H9 (cell line): ENCODE measurements around the gene LCN2. TPM values are rescaled to one million over a fixed set of nuclear protein-coding genes. Genes with fewer than 3 reads are reported as not detected.

Source experiments
- DNase-seq: peaks from one replicate; pipeline ENCODE4 v3.0.0-alpha.2; 2017
- H2AFZ ChIP-seq: one replicate; pipeline ENCODE4 v1.6.1; 2013; ENCODE audit warnings: mild to moderate bottlenecking, low read length, control low read depth, moderate library complexity
- H2AK5ac ChIP-seq: 2 replicates; pipeline ENCODE4 v1.6.1; 2013; ENCODE audit warnings: low read length, control low read depth, mixed read lengths; ENCODE audit not compliant: insufficient read length
- H2BK120ac ChIP-seq: one replicate; pipeline ENCODE4 v1.6.1; 2013; ENCODE audit warnings: low read depth, mild to moderate bottlenecking, low read length, control low read depth, inconsistent platforms; ENCODE audit not compliant: poor library complexity, severe bottlenecking
- H2BK12ac ChIP-seq: 2 replicates; pipeline ENCODE4 v1.6.1; 2013; ENCODE audit warnings: low read length, control low read depth, mixed read lengths, low read depth; ENCODE audit not compliant: insufficient read length
- H2BK15ac ChIP-seq: 2 replicates; pipeline ENCODE4 v1.6.1; 2013; ENCODE audit warnings: low read depth, low read length, control low read depth
- H2BK20ac ChIP-seq: one replicate; pipeline ENCODE4 v1.6.1; 2013; ENCODE audit warnings: low read depth, mild to moderate bottlenecking, low read length, control low read depth, inconsistent platforms; ENCODE audit not compliant: poor library complexity, severe bottlenecking
- H2BK5ac ChIP-seq: 2 replicates; pipeline ENCODE4 v1.6.1; 2013; ENCODE audit warnings: low read length, control low read depth, mixed read lengths; ENCODE audit not compliant: insufficient read length
- H3K14ac ChIP-seq: 2 replicates; pipeline ENCODE4 v1.6.1; 2013; ENCODE audit warnings: low read length, control low read depth; ENCODE audit not compliant: insufficient read depth
- H3K18ac ChIP-seq: 2 replicates; pipeline ENCODE4 v1.6.1; 2013; ENCODE audit warnings: low read depth, mild to moderate bottlenecking, mixed read lengths, low read length, control low read depth; ENCODE audit not compliant: insufficient read length
- H3K23ac ChIP-seq: 2 replicates; pipeline ENCODE4 v1.6.1; 2013; ENCODE audit warnings: low read length, control low read depth, mixed read lengths, low read depth; ENCODE audit not compliant: insufficient read length
- H3K23me2 ChIP-seq: 2 replicates; pipeline ENCODE4 v1.6.1; 2013; ENCODE audit warnings: low read depth, mild to moderate bottlenecking, mixed read lengths, low read length, control low read depth; ENCODE audit not compliant: insufficient read length, poor library complexity, severe bottlenecking
- H3K27ac ChIP-seq: 2 replicates; pipeline ENCODE4 v1.5.1; 2013; ENCODE audit warnings: low read length, control low read depth, mixed read lengths, low read depth; ENCODE audit not compliant: insufficient read length
- H3K27me3 ChIP-seq: 2 replicates; pipeline ENCODE4 v1.6.1; 2013; ENCODE audit warnings: low read length, control low read depth, inconsistent platforms; ENCODE audit not compliant: insufficient read depth
- H3K4ac ChIP-seq: 2 replicates; pipeline ENCODE4 v1.6.1; 2013; ENCODE audit warnings: low read depth, mild to moderate bottlenecking, control low read depth, inconsistent platforms, low read length, moderate library complexity
- H3K4me1 ChIP-seq: 2 replicates; pipeline ENCODE4 v1.6.1; 2013; ENCODE audit warnings: low read length, control low read depth, inconsistent platforms; ENCODE audit not compliant: insufficient read depth
- H3K4me2 ChIP-seq: 2 replicates; pipeline ENCODE4 v1.6.1; 2013; ENCODE audit warnings: low read length, control low read depth, mixed read lengths; ENCODE audit not compliant: insufficient read length, insufficient read depth
- H3K56ac ChIP-seq: 2 replicates; pipeline ENCODE4 v1.6.1; 2013; ENCODE audit warnings: low read depth, mild to moderate bottlenecking, mixed read lengths, low read length, control low read depth; ENCODE audit not compliant: insufficient read length
- H3K79me1 ChIP-seq: 2 replicates; pipeline ENCODE4 v1.6.1; 2013; ENCODE audit warnings: low read depth, mild to moderate bottlenecking, moderate library complexity, low read length, control low read depth, inconsistent platforms; ENCODE audit not compliant: insufficient read depth, poor library complexity, severe bottlenecking
- H3K79me2 ChIP-seq: 2 replicates; pipeline ENCODE4 v1.6.1; 2013; ENCODE audit warnings: low read length, control low read depth, inconsistent platforms; ENCODE audit not compliant: insufficient read depth
- H3K9ac ChIP-seq: 2 replicates; pipeline ENCODE4 v1.6.1; 2013; ENCODE audit warnings: low read length, control low read depth, mixed read lengths; ENCODE audit not compliant: insufficient read length; ENCODE audit errors: extremely low read depth
- H3K9me3 ChIP-seq: one replicate; pipeline ENCODE4 v1.6.1; 2013; ENCODE audit warnings: low read depth, low read length, inconsistent platforms; ENCODE audit not compliant: control insufficient read depth
- H3T11ph ChIP-seq: one replicate; pipeline ENCODE4 v1.6.1; 2013; ENCODE audit warnings: mild to moderate bottlenecking, low read length, control low read depth, inconsistent platforms
- H4K20me1 ChIP-seq: one replicate; pipeline ENCODE4 v1.6.1; 2013; ENCODE audit not compliant: control insufficient read depth, insufficient read length, insufficient read depth
- H4K5ac ChIP-seq: 2 replicates; pipeline ENCODE4 v1.6.1; 2013; ENCODE audit warnings: low read depth, mild to moderate bottlenecking, mixed read lengths, low read length, control low read depth; ENCODE audit not compliant: insufficient read length
- H4K8ac ChIP-seq: replicated peaks from 2 replicates; pipeline ENCODE4 v1.6.1; 2013; ENCODE audit warnings: low read length, control low read depth, mixed read lengths, low read depth; ENCODE audit not compliant: insufficient read length
- H4K91ac ChIP-seq: 2 replicates; pipeline ENCODE4 v1.6.1; 2013; ENCODE audit warnings: low read depth, mild to moderate bottlenecking, moderate library complexity, mixed read lengths, low read length, control low read depth; ENCODE audit not compliant: insufficient read length
- H3K27ac Mint-ChIP-seq, 3 experiments: 2 replicates in 2 of 3; 3 replicates in 1 of 3; pipeline ENCODE4 v1.8.0; 2020 to 2021; ENCODE audit warnings: mixed read lengths in 3 of 3, mild to moderate bottlenecking in 1 of 3, moderate library complexity in 1 of 3
- H3K27me3 Mint-ChIP-seq: 2 replicates; pipeline ENCODE4 v1.8.0; 2021; ENCODE audit warnings: low read depth, mild to moderate bottlenecking, moderate library complexity, mixed read lengths
- H3K36me3 Mint-ChIP-seq, 3 experiments: 2 replicates in 2 of 3; 3 replicates in 1 of 3; pipeline ENCODE4 v1.8.0; 2020 to 2021; ENCODE audit warnings: low read depth in 3 of 3, mixed read lengths in 3 of 3; ENCODE audit not compliant: insufficient read depth in 1 of 3
- H3K4me1 Mint-ChIP-seq, 2 experiments: 2 replicates each; pipeline ENCODE4 v1.8.0; 2020; ENCODE audit warnings: mixed read lengths in 2 of 2
- H3K4me3 Mint-ChIP-seq, 2 experiments: 2 replicates in 1 of 2; 3 replicates in 1 of 2; pipeline ENCODE4 v1.8.0; 2020 to 2021; ENCODE audit warnings: mild to moderate bottlenecking in 2 of 2, mixed read lengths in 2 of 2, moderate library complexity in 1 of 2
- H3K9me3 Mint-ChIP-seq, 2 experiments: 2 replicates in 1 of 2; 3 replicates in 1 of 2; pipeline ENCODE4 v1.8.0; 2020; ENCODE audit warnings: mild to moderate bottlenecking in 2 of 2, mixed read lengths in 2 of 2, moderate library complexity in 1 of 2
- WGBS: extraction: QIAGEN DNeasy Blood & Tissue Kit; methylation state at CpG from one replicate; pipeline ENCODE4 v1.1.7; 2013; ENCODE audit warnings: missing lambda C conversion rate, low lambda C conversion rate, mixed read lengths; ENCODE audit not compliant: insufficient read length; ENCODE audit errors: extremely low coverage; 5-methylcytosine and 5-hydroxymethylcytosine counted together
- total RNA-seq: library from RNA; stranded (reverse); gene quantifications from 2 replicates; pipeline ENCODE4 v1.2.1, GENCODE V29; 2021
- TF ChIP-seq, protein P1 (sequence below): fragments of 200-600 bp; sonication (generic); conservative IDR thresholded peaks from 3 replicates; pipeline ENCODE4 v1.8.0; 2021; ENCODE audit warnings: antibody characterized with exemption, mild to moderate bottlenecking

Gene LCN2
- total RNA-seq, 1 experiment from 2014 or later: not detected

- Histone ChIP-seq H2BK120ac (no peak overlapping the region), H3K23me2 (peaks cover 7% of the 10 kb centered on the region), H3K27ac (no peak overlapping the region), H2BK20ac (no peak overlapping the region), H3K4me1 (no peaks in the 10 kb centered on the region; the same call in 1 of the 2 replicates), H3K9me3 (no peaks in the 10 kb centered on the region), H3K9ac (no peak overlapping the region), H3K27me3 (no peaks in the 10 kb centered on the region), H2BK12ac (no peak overlapping the region), H3K14ac (no peak overlapping the region), H4K8ac (no peak overlapping the region), H4K5ac (no peak overlapping the region), H3K79me2 (no peaks in the 10 kb centered on the region), H3K4ac (no peak overlapping the region), H2BK5ac (no peak overlapping the region), H4K20me1 (no peaks in the 10 kb centered on the region), H3K18ac (no peak overlapping the region), H3K4me2 (no peak overlapping the region), H3K23ac (no peak overlapping the region), H3K56ac (no peak overlapping the region), H2AFZ (no peak overlapping the region), H2AK5ac (no peak overlapping the region), H4K91ac (no peak overlapping the region), H3K79me1 (no peaks in the 10 kb centered on the region), H2BK15ac (no peak overlapping the region), H3T11ph (no peak overlapping the region)
- DNase-seq: no peak
- Mint-ChIP-seq H3K27ac (no peak overlapping the region; a peak in 1 of 7 replicates), H3K27me3 (no peaks in the 10 kb centered on the region), H3K36me3 (peaks cover 15 to 58% (median 38%) of the 10 kb centered on the region in 3 experiments), H3K4me1 (peaks cover 6 to 8% of the 10 kb centered on the region in 2 experiments), H3K9me3 (no peaks in the 10 kb centered on the region), H3K4me3 (no peak overlapping the region)
- WGBS: no CpG with 5 or more reads among the region's 10 CpGs
- TF ChIP-seq, protein P1, sequence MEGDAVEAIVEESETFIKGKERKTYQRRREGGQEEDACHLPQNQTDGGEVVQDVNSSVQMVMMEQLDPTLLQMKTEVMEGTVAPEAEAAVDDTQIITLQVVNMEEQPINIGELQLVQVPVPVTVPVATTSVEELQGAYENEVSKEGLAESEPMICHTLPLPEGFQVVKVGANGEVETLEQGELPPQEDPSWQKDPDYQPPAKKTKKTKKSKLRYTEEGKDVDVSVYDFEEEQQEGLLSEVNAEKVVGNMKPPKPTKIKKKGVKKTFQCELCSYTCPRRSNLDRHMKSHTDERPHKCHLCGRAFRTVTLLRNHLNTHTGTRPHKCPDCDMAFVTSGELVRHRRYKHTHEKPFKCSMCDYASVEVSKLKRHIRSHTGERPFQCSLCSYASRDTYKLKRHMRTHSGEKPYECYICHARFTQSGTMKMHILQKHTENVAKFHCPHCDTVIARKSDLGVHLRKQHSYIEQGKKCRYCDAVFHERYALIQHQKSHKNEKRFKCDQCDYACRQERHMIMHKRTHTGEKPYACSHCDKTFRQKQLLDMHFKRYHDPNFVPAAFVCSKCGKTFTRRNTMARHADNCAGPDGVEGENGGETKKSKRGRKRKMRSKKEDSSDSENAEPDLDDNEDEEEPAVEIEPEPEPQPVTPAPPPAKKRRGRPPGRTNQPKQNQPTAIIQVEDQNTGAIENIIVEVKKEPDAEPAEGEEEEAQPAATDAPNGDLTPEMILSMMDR: no peak
These were observed 14.5 kb downstream of the LCN2 start for GRCh38 chr9:128163523-128164306.
